SKM-1 (cell line): ENCODE measurements around the gene PDXDC1.
"Not testable (repeated sequence)": the region's sequence is repeated elsewhere in the genome, so short reads cannot be mapped to it uniquely, and the experiment has no call there.

ENCODE experiments used
- DNase-seq: peaks from one replicate; lab custom pipeline; 2025; ENCODE audit not compliant: unreplicated experiment; lab: John Stamatoyannopoulos, UW

PDXDC1 gene

GRCh38 chr16:15035163-15035729 lies 60.4 kb downstream of the PDXDC1 start:
- no peak for DNase-seq

GRCh38 chr16:15037003-15037402 lies 62.2 kb downstream of the PDXDC1 start:
- DNase-seq: no peak

GRCh38 chr16:15037745-15038144 lies 62.9 kb downstream of the PDXDC1 start:
- DNase-seq: no peak

- no peak for DNase-seq
These were observed 63.9 kb downstream of the PDXDC1 start for GRCh38 chr16:15038689-15039088.

- no peak for DNase-seq
These were observed 66.6 kb downstream of the PDXDC1 start for GRCh38 chr16:15041271-15042004.

- DNase-seq: no peak
These were observed 68.5 kb downstream of the PDXDC1 start for GRCh38 chr16:15043344-15043743.

- no peak for DNase-seq
These were observed 69.5 kb downstream of the PDXDC1 start for GRCh38 chr16:15044286-15044685.

- DNase-seq: not testable (repeated sequence)
These were observed 70.4 kb downstream of the PDXDC1 start for GRCh38 chr16:15045270-15045669.

GRCh38 chr16:15046692-15047376 lies 72.0 kb downstream of the PDXDC1 start:
- DNase-seq: no peak

- DNase-seq: no peak
These were observed 74.9 kb downstream of the PDXDC1 start for GRCh38 chr16:15049581-15050180.

- DNase-seq: not testable (repeated sequence)
These were observed 75.6 kb downstream of the PDXDC1 start for GRCh38 chr16:15050440-15050839.

- DNase-seq: no peak
These were observed 76.6 kb downstream of the PDXDC1 start for GRCh38 chr16:15051387-15051951.

GRCh38 chr16:15052747-15053476 lies 78.1 kb downstream of the PDXDC1 start:
- no peak for DNase-seq

GRCh38 chr16:15053904-15054303 lies 79.1 kb downstream of the PDXDC1 start:
- DNase-seq: no peak

- no peak for DNase-seq
These were observed 79.7 kb downstream of the PDXDC1 start for GRCh38 chr16:15054357-15055140.

- DNase-seq: no peak
These were observed 80.6 kb downstream of the PDXDC1 start for GRCh38 chr16:15055141-15056053.

GRCh38 chr16:15057681-15058417 lies 83.0 kb downstream of the PDXDC1 start:
- DNase-seq: no peak

- DNase-seq: no peak
These were observed 84.5 kb downstream of the PDXDC1 start for GRCh38 chr16:15059324-15059723.
